ENCODE results near the gene MGST3. TPM values are rescaled to one million over a fixed set of nuclear protein-coding genes. Genes with fewer than 3 reads are reported as not detected.
A peak's percentile ranks its signal among the peaks of the same experiment; 100 is the strongest.

The MGST3 gene
- polyA plus RNA-seq, 3 donors: 57.9 to 228 (median 189) TPM

DNA sequence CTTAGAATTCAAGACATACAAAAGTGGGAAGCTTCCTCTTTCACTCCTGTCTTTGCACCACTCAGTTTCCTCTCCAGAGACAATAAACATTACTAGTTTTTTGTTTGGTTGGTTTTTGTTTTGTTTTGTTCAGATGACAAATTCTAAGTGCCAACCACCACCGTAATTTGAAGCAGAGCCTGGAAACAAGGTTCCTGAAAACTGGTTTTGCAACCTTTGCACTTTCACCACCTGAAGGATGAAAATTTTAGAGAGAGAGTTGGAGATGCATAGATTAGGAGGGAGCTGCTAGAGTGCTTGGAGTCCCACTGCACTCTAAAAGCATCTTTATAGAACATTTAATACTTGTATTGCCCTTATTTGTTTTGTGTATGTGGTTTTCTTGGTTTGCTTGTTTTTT is 20.2 kb upstream of the MGST3 start:
- H3K4me3 Mint-ChIP-seq: peak overlapping the region in 1 of 2 donors; percentile 17
- intact Hi-C loops (cut with micrococcal nuclease): no loop called here

DNA sequence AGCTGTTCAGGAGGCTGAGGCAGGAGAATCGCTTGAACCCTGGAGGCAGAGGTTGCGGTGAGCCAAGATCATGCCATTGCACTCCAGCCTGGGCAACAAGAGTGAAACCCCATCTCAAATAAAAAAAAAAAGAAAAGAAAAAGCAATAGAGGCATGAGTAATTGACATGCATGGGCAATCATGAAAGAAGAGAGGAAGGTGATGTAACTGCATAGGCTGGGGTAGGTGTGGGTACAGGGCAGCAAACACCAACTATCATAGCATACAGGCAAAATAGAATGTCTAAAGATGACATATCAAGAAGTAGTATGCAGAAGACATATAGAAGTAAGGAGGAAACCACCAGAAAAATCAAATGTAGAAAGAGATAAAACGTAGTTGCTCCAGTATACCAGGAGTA is 19.0 kb upstream of the MGST3 start:
- H3K9ac ChIP-seq (ENCODE audit: insufficient read depth, low read length, poor library complexity, severe bottlenecking): no peak overlapping the region
- no peak overlapping the region for H3K4me3 Mint-ChIP-seq
- no peak overlapping the region for H3K27ac Mint-ChIP-seq
- H3K36me3 Mint-ChIP-seq: no peaks in the 10 kb centered on the region
- peaks cover 9 to 14% (median 12%) of the 10 kb centered on the region in 3 donors for H3K27me3 Mint-ChIP-seq (ENCODE audit: low read depth in 3 of 3)
- no peak overlapping the region for H3K27ac ChIP-seq (ENCODE audit: low read depth in 1 of 2, low read length in 2 of 2)
- peaks cover 0 to 3% of the 10 kb centered on the region in 2 donors for H3K9me3 ChIP-seq (replicated peaks in 1 of 2; ENCODE audit: control insufficient read depth in 1 of 2, insufficient read depth in 1 of 2, low read length in 2 of 2)
- H3K27me3 ChIP-seq (ENCODE audit: control insufficient read depth in 2 of 2, insufficient read depth in 2 of 2, low read length in 2 of 2): peaks cover 3 to 4% of the 10 kb centered on the region in 2 donors
- peaks cover 10% of the 10 kb centered on the region for H3K4me1 Mint-ChIP-seq
- H3K4me1 ChIP-seq (ENCODE audit: control insufficient read depth in 1 of 2, insufficient read depth in 2 of 2, low read length in 2 of 2): peaks cover 3 to 7% of the 10 kb centered on the region in 2 donors
- H3K4me3 ChIP-seq (replicated peaks in 1 of 3; ENCODE audit: low read depth in 2 of 3, low read length in 3 of 3): no peak overlapping the region
- H4K20me1 ChIP-seq (ENCODE audit: insufficient read depth, low read length): no peaks in the 10 kb centered on the region
- DNase-seq: no peak
- no CpG with 5 or more reads among the region's 3 CpGs for WGBS (ENCODE audit: insufficient coverage)
- no peak overlapping the region for H2AFZ ChIP-seq (ENCODE audit: insufficient read depth, low read depth, low read length, poor library complexity, severe bottlenecking)
- H3K4me2 ChIP-seq (replicated peaks; ENCODE audit: extremely low read depth, low read length, poor library complexity, severe bottlenecking): no peak overlapping the region
- intact Hi-C loops (cut with micrococcal nuclease): no loop called here
- H3K9me3 Mint-ChIP-seq: peaks cover 0 to 10% (median 5%) of the 10 kb centered on the region in 7 donors
- H3K36me3 ChIP-seq (replicated peaks in 1 of 2; ENCODE audit: control insufficient read depth in 1 of 2, insufficient read depth in 2 of 2, low read length in 2 of 2): no peaks in the 10 kb centered on the region
- TF ChIP-seq, protein P1, sequence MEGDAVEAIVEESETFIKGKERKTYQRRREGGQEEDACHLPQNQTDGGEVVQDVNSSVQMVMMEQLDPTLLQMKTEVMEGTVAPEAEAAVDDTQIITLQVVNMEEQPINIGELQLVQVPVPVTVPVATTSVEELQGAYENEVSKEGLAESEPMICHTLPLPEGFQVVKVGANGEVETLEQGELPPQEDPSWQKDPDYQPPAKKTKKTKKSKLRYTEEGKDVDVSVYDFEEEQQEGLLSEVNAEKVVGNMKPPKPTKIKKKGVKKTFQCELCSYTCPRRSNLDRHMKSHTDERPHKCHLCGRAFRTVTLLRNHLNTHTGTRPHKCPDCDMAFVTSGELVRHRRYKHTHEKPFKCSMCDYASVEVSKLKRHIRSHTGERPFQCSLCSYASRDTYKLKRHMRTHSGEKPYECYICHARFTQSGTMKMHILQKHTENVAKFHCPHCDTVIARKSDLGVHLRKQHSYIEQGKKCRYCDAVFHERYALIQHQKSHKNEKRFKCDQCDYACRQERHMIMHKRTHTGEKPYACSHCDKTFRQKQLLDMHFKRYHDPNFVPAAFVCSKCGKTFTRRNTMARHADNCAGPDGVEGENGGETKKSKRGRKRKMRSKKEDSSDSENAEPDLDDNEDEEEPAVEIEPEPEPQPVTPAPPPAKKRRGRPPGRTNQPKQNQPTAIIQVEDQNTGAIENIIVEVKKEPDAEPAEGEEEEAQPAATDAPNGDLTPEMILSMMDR (IDR thresholded peaks at IDR 0.05): no peak
- no peaks in the 10 kb centered on the region for H3K79me2 ChIP-seq (ENCODE audit: insufficient read depth, low read length)

More for the DNA sequence above, 20.2 kb upstream of the MGST3 start:
- H3K79me2 ChIP-seq (ENCODE audit: insufficient read depth, low read length): no peaks in the 10 kb centered on the region
- no peak overlapping the region for H3K27ac Mint-ChIP-seq
- H3K4me1 Mint-ChIP-seq: peaks cover 14% of the 10 kb centered on the region
- H3K27me3 Mint-ChIP-seq (ENCODE audit: low read depth in 3 of 3): peaks cover 8 to 13% (median 8%) of the 10 kb centered on the region in 3 donors
- peaks cover 0 to 3% of the 10 kb centered on the region in 2 donors for H3K9me3 ChIP-seq (replicated peaks in 1 of 2; ENCODE audit: control insufficient read depth in 1 of 2, insufficient read depth in 1 of 2, low read length in 2 of 2)
- no CpG with 5 or more reads among the region's 1 CpG for WGBS (ENCODE audit: insufficient coverage)
- DNase-seq: no peak
- H3K9ac ChIP-seq (ENCODE audit: insufficient read depth, low read length, poor library complexity, severe bottlenecking): no peak overlapping the region
- peaks cover 3% of the 10 kb centered on the region in 2 donors for H3K27me3 ChIP-seq (ENCODE audit: control insufficient read depth in 2 of 2, insufficient read depth in 2 of 2, low read length in 2 of 2)
- no peak overlapping the region for H3K4me3 ChIP-seq (replicated peaks in 1 of 3; ENCODE audit: low read depth in 2 of 3, low read length in 3 of 3)
- peaks cover 0 to 10% (median 5%) of the 10 kb centered on the region in 7 donors for H3K9me3 Mint-ChIP-seq
- no peaks in the 10 kb centered on the region for H3K36me3 ChIP-seq (replicated peaks in 1 of 2; ENCODE audit: control insufficient read depth in 1 of 2, insufficient read depth in 2 of 2, low read length in 2 of 2)
- TF ChIP-seq, protein P1 (IDR thresholded peaks at IDR 0.05): no peak
- H3K4me1 ChIP-seq (ENCODE audit: control insufficient read depth in 1 of 2, insufficient read depth in 2 of 2, low read length in 2 of 2): peaks cover 3 to 7% of the 10 kb centered on the region in 2 donors
- no peaks in the 10 kb centered on the region for H4K20me1 ChIP-seq (ENCODE audit: insufficient read depth, low read length)
- H3K4me2 ChIP-seq (replicated peaks; ENCODE audit: extremely low read depth, low read length, poor library complexity, severe bottlenecking): no peak overlapping the region
- H3K27ac ChIP-seq (ENCODE audit: low read depth in 1 of 2, low read length in 2 of 2): no peak overlapping the region
- H2AFZ ChIP-seq (ENCODE audit: insufficient read depth, low read depth, low read length, poor library complexity, severe bottlenecking): peak overlapping the region; percentile 15
- H3K36me3 Mint-ChIP-seq: no peaks in the 10 kb centered on the region

Data from CD14-positive monocyte (primary cell).